GM19023 (cell line): Measurements from ENCODE around the gene TIPRL.

ENCODE experiments used
- ATAC-seq: cut with Tn5 transposase; IDR thresholded peaks from one replicate; pipeline ENCODE4 v1.9.1; 2021; ENCODE audit warnings: mild to moderate bottlenecking, moderate library complexity; ENCODE audit not compliant: unreplicated experiment

The TIPRL gene

DNA sequence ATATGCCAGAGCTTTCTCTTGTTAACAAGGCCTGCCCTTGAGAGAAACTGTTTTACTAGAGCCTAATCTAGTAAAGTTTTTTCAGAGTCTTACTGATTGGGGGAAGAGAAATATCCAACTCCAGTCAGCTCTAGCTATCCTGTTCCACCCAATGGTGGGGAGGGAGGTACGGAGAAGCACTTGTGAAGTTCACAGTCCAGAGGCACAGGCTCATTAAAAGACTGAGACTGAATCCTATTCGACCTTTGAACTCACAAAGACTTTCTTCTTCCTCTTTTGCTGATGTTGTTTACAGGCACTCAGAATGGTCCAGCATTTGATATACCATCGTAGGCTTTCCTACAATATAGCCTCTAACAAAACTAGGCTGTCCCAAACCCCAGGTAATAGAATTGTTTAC lies 31.6 kb downstream of the TIPRL start:
- ATAC-seq = no peak

DNA sequence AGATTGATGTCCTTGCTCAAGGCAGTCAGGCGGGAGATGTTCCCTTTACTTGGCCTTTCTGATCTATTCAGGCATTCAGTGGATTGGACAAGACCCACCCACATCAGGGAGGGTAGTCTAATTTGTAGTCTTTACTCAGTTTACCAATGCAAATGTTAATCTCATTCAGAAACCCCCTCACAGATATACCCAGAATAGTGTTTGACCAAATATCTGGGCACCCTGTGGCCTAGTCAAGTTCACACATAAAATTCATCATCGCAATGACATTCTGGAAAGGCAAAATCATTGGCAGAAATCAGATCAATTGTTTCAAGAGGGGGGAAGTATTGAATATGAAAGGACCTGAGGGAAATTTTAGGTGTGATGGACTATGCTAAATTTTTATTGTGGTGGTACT lies 34.6 kb downstream of the TIPRL start:
- ATAC-seq = no peak

DNA sequence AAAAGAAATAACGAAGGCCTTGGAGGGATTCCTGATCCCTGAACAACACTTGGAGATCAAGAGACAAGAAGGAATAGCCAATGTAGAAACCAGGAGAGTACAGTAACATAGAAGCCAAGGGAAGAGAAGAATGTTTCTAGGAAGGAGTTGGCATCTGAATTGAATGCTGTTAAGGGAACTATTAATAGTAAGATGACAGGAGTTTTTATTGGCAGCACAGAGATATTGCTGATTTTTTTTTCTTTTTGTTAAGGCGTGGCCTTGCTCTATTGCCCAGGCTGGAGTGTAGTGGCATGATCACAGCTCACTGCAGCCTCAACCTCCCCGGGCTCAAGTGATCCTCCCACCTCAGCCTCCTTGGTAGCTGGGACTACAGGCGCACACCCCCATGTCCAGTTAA lies 37.4 kb downstream of the TIPRL start:
- ATAC-seq = no peak

DNA sequence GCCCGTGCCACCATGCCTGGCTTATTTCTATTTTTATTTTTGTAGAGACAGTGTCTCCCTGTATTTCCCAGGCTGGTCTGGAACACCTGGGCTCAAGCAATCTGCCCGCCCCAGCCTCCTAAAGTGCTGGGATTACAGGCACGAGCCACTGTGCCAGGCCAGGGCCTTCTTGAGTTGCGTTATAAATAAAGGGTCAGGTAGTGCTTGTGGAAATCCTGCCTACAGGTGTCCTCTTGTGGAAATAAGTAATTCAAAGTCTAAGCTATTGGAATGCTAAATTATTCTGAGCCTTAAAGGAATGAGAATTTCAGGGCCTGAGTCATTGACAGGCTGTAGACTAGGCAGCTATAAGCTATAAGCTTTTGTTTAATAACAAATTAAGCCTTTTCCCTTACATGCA lies 38.9 kb downstream of the TIPRL start:
- ATAC-seq = no peak

DNA sequence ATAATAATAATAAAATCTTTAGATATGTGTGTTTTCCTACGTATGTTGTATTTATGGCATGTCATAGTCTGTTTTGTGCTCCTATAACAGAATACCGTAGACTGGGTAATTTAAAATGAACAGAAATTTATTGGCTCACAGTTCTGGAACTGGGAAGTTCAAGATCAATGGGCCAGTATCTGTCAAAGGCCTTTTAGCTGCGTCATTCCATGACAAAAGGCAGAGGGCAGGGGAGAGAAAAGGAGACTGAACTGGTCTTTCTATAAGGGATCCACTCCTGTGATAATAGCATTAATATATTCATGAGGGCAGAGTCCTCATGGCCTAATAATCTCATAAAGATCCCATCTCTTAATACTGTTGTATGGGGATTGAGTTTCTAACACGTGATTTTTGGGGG lies 39.9 kb downstream of the TIPRL start:
- no peak for ATAC-seq

DNA sequence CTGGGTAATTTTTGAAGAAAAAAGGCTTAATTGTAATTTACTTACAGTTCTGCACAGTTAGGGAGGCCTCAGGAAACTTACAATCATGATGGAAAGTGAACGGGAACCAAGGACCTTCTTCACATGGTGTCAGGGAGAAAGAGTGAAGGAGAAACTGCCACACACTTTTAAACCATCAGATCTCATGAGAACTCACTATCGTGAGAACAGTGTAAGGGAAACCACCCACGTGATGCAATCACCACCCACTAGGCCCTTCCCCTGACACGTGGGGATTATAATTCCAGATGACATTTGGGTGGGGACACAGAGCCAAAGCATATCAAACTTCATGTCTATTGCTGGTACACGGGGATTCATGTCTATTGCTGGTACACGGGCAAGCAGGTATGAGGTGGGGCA lies 41.7 kb downstream of the TIPRL start:
- ATAC-seq = no peak

DNA sequence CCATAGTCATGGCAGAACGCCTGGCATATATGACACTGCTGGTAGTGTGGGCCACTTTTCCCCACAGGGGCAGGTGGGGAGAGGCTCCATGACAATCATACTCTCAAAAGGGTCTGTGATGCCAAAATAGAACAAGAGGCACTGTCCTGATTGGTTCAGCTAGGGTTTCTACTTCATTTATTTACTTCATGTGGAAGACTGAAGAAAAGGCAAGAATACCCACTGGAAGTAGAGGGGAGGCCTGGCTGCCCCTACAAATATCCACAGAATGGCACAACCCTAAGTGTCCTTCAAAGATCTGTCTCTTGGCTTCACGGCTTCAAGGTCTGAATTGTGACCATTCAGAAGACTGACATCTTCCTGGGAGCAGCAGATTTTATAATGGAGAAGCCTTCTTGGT lies 42.5 kb downstream of the TIPRL start:
- ATAC-seq = no peak

DNA sequence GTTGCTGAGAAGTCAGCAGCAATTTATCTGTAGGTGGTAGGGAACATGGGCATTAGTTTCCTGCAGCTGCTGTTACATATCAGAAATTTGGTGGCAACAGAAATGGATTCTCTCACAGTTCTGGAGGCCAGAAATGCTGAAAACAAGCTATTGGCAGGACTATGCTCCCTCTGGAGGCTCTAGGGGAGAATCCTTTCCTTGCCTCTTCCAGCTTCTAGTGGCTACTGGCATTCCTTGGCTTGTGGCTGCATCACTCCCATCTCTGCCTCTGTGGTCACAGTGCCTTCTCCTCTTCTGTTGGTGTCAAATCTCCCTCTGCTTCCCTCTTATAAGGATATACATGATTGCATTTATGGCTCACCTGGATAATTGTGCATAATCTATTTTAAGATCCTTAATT lies 44.5 kb downstream of the TIPRL start:
- no peak for ATAC-seq

DNA sequence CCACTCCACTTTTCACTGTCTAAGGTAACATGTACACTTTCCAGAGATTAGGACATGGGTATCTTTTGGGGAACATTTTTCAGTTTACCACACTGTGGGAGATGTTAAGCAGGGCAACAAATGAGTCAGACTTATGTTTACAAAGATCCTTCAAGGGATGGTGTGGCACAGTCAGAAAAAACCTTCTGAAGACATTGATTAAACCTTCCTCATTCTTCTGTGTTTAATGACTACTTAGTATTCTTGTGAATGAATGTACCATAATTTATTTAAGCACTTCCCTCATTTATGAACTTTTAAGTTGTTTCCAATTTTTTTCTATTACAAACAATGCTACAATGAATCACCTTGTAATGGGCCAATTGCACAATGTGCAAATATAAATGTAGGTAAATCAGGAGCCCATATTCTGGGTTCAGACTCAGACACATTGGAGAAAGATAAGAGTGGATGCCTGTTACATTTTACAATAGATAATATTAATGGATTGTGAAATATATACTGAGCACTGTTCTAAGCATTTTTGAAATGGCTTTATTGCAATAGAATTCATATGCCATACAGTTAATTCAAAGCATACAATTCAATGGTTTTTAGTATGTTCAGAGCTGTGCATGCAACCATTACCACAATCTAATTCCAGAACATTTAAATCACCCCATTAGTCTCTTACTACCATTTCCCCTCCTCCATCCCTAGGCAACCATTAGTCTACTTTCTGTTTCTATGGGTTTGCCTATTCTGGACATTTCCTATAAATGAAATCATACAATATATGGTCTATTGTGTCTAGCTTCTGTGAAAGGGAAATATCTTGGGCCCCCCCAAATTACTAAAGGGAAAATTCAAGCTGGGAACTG lies 45.1 kb downstream of the TIPRL start:
- no peak for ATAC-seq

DNA sequence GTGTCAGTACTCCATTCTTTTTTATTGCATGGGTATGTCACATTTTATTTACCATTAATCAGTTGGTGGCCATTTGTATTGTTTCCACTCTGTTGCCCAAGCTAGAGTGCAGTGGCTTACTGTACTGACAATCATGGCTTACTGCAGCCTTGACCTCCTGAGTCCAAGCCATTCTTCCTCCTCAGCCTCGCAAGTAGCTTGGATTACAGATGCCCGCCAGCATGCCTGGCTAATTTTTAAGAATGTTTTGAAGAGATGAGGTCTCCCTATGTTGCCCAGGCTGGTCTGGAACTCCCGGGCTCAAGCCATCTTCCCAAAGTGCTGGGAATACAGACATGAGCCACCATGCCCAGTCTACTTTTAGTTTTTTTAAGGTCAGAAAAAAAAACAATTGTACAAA lies 46.2 kb downstream of the TIPRL start:
- ATAC-seq = no peak

DNA sequence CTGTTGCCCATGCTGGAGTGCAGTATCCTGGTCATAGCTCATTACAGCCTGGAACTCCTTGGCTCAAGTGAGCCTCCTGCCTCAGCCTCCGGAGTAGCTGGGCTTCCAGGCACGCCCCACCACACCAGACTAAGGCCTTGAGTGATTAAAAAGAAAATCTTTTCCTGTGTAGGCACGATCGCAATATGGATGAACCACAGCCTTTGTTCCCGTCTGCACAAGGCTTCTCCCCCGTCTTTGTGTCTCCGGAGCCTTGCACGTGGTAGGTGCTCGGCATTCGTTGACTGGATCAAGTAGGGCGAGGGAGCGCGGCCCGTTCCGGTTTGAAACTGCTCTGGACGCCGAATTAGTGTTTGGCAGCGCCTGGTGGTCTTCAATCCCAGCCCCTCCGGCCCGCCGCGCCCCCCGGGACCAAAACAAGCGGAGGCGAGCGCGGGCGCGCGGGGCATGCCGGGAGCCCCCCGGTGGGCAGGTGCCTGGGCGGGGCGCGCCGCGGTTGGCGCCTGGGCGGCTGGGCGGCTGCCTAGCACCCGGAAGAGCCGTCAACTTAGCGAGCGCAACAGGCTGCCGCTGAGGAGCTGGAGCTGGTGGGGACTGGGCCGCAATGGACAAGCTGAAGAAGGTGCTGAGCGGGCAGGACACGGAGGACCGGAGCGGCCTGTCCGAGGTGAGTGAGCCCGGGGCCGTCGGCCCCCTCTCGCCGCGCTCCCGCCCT lies 46.9 kb downstream of the TIPRL start, which contains the start of gene SFT2D2:
Gene SFT2D2, plus strand, starts transcription at position 529 of the 715 bp plus-strand sequence. Its CDS starts 76 bp downstream, at position 605.
- ATAC-seq = peak; percentile 88

DNA sequence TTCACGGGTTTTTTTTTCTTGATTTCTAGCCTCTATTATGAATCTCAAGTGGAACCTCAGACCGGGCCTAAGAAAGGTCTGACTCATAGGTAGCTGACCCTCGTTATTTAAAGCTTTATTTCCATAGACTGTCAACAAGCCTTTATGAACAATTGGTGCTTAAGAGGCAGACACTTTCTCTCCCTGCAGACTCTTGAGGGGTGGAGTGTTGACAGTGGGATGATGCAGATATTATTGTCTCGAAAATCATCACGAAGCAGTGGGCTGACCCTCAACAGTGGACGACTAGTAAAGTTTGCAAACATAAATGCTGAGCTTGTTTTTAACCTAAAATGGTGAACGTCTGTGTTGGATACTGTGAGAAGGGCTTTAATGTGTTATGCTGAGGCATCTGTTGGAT lies 48.9 kb downstream of the TIPRL start:
- ATAC-seq = no peak

DNA sequence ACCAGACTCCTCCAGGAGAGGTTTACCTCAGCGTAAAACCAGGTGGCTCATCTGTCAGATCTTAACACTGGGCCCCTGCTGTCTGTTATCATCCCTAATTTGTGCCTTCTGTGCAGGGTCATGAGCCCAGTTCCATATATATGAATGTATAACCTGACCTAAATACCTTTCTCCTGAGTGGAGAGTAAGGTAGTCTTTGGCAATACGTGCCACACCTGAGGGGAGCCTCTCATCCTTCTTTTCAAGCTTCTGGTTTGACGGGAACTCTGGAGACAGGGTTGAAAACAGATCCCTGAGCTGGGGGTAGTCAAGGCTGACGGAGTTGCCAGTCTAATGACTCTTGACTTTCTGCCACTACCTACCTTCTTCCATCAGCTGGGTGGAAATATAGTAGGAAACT lies 51.1 kb downstream of the TIPRL start:
- no peak for ATAC-seq

DNA sequence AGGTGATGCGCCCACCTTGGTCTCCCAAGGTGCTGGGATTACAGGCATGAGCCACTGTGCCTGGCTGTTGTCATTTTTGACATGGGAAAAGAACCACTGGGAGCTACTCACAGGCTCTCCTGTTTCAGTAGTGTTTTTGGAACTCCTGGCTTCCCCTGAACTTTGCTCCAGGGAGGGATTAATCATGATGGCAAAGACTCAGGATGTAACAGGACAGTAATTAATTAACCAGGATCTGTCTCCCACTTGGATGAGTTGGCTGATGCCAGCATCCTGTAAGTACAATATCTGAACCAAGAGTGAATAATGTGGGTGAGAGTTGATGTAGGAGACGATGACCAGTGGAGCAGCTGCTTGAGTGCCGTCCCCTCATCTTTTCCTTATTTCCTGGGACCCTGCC lies 51.9 kb downstream of the TIPRL start:
- no peak for ATAC-seq

DNA sequence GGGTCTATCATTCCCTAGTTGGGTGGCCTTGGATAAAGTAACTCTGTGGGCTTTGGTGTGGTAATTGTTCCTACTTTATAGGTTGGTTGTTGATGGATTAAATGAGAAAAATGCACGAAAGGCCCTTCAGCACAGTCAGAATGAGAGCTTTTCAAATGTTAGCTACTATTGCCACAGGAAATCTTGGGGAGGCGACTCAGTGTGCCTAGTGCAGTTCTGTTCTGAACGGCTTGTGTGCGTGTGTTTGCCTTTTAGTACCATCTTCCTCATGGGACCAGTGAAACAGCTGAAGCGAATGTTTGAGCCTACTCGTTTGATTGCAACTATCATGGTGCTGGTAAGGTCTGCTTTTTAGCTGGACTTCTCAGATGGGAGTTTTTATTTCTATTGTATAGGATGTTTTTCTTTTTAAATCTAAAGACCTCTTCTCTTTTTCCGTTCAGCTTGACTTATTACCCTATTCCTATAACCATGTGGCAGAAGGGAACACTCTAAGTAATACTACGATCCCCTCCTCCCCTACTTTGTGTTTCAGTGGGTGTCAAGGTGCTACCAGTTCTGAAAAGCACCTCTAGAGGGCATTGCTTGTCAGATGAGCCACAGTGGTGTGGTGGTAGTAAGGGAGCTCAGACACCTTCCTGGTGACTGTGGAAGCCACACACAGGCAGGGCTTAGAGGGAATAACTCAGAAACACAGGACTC lies 56.2 kb downstream of the TIPRL start:
- ATAC-seq = peak; percentile 88

DNA sequence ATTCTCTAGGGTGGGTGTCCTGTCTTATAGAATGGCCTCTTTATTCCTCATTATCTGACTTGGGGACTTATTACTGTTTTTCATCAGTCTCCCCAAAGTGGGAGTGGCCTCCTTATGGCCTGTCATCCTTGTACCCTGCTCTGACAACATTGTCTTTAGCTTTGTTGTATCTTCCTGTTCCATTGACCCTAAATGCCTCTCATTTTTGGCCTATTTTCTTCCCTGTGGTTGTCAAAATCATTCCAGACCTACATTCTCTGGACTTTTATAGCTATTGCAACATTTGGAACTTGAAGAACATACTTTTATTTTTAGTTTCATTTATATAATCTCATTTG lies 56.8 kb downstream of the TIPRL start:
- ATAC-seq = peak; percentile 23

DNA sequence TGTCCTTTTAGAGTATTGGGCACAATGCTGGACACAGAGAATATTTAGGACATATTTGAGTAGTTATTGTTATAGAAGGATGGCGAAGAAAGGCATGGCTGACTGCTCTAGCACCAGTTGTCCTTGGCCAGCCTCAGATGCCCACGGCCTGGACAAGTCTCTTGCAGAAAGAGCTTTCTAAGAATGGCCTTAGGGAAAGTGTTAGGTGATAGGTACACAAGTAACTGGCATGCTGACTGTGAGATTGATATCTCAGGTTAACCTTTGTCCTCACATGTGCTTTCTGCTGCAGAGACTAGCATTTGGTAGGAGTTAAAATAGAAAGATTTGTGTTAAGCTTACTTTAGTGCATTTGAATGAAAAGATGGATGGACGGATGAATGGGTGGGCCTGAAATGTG lies 57.2 kb downstream of the TIPRL start:
- ATAC-seq = no peak

DNA sequence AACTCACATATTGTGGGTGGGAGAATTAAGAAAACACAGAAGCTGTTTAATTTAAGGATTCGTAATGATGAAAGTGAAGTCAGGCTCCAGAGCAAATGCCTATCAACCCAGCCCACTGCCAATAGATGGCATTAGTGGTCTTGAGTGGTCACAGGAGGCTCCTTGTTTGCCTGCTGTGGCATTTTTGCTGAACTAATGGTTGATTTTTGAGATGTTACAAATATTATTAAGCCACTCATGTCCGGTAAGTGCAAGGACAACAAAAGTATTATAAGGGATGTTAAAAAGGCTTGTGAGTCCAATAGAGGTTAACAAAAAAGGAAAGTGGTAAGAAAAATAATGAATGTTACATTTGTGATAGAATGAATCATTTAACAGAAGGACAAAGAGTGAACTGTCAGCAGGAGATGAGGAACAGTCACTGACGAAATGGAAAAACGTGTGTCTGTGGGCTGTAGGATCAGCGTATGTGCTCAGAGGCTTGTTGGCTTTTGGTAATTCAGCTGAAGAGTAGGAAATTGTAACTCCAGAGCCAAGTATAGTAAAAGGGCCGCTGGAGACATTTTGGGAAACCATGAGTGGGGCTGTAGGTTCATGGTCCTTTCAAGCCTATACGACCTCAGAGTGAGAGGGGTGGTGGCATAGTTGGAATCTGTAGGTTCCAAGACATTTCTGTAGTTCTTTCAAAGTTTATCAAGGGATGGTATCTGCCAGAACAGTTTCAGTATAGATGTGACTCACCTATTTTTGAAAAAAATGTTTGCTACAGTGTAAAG lies 58.3 kb downstream of the TIPRL start:
- no peak for ATAC-seq

DNA sequence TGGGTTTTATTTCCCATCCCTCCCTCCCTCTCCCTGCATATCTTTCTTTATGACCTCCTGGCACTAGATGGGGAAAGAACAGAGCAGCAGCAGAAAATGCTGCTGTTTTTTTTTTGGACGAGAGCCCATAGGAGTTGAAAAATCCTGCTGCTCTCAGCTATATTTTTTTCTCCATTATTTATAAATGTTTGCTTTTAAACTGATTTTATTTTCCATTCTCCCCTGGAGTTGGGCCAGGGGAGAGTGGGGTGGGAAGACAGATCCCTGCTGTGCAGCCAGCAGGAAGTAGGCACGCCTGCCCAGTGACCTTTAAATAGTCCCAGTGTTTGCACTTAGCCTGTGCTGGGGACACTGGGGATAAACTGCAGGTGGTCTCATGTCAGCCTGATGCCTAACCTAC lies 64.4 kb downstream of the TIPRL start:
- no peak for ATAC-seq

DNA sequence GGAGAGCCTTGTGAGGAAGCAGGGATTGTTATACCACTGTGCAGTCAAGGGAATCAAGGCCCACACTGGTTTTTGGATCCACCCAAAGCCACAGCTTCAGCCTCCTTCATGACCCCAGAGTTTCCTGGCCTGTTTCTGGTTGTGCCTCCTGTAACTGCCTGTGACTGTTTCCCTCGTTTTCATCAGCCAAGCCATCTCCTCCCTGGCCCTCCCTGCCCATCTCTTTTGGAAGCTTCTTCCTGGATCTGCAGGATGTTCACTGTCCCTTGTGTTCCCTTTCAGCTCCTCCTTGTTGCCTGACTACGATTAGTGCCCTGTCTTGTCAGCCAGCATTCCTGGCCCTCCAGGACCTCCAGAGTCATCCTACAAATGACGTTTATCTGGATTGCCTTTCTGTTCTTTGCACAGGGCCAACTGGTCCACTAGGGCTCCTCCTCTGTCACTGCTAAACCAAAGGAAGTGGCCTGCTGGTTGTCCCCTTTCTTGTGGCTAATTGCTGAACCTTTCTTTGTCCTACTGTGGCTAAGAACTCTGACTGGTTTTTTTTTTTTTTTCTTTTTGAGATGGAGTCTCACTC lies 65.0 kb downstream of the TIPRL start:
- no peak for ATAC-seq

DNA sequence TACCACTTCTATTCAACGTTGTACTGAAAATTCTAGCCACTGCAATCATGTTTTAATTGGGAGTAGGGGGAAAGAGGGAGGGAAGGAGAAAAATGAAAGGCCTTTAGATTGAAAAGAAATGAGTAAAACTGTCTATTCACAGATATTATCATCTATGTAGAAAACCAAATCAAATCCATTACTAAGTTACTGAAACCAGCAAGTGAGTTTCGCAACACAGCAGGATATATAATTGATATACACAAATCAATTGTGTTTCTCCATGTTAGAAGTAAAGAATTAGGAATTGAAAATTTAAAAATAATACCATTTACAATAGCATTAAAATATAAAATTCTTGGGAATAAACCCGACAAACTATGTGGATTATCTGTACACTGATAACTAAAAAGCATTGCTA lies 66.3 kb downstream of the TIPRL start:
- ATAC-seq = no peak
